K562 (cell line): Measurements from ENCODE around the gene PLA2G3. TPM values are rescaled to one million over a fixed set of nuclear protein-coding genes. Genes with fewer than 3 reads are reported as not detected.

ENCODE experiments used
- CCNT2 ChIP-seq: IDR thresholded peaks from 2 replicates; pipeline ENCODE4 v1.6.1; 2011; ENCODE audit warnings: borderline replicate concordance, low read depth, mild to moderate bottlenecking, moderate library complexity, mixed read lengths, low read length; ENCODE audit not compliant: insufficient read length; ENCODE audit errors: extremely low read depth
- RBM15 ChIP-seq: fragments of 200-400 bp; formaldehyde crosslinking; IDR thresholded peaks from 2 replicates; pipeline ENCODE4 v1.6.1; 2018; ENCODE audit warnings: mild to moderate bottlenecking, low read length, moderate library complexity; ENCODE audit not compliant: insufficient read depth
- ZNF274 ChIP-seq: IDR thresholded peaks from 2 replicates; pipeline ENCODE4 v1.6.1; 2011; ENCODE audit warnings: low read depth, mild to moderate bottlenecking, low read length, moderate library complexity, borderline replicate concordance
- polyA plus RNA-seq, 8 experiments: library from polyadenylated mRNA; depleted of rRNA in 4 of 8; stranded (reverse) in 5 of 8; unstranded in 3 of 8; fragments of >200 nt; fragmentation: Nextera tagmentation in 2 of 8; fragmentation: Illumina TruSeq in 1 of 8; extraction: Ambion mirVana in 2 of 8; extraction: Trizol in 1 of 8; gene quantifications; 2 replicates each; pipeline versions ENCODE4 v1.2.1 to v1.2.3, GENCODE V29; 2011 to 2014; ENCODE audit warnings: inconsistent platforms in 1 of 8, missing spikeins in 1 of 8
- total RNA-seq, 7 experiments: library from RNA; depleted of rRNA in 6 of 7; stranded (reverse); fragments of >200 nt in 6 of 7; fragmentation: Illumina TruSeq in 2 of 7; extraction: Trizol in 2 of 7; gene quantifications; 2 replicates each; pipeline versions ENCODE4 v1.2.1 to v1.2.3, GENCODE V29; 2011 to 2021; ENCODE audit warnings: low replicate concordance in 1 of 7
- TF ChIP-seq, protein P1 (sequence below): fragments of 250-450 bp; sonication (Bioruptor Pico); IDR thresholded peaks from 2 replicates; pipeline ENCODE4 v1.9.0; 2021; ENCODE audit warnings: mild to moderate bottlenecking, inconsistent platforms
- TF ChIP-seq, protein P2 (sequence below): sonication (generic); formaldehyde crosslinking; IDR thresholded peaks from 2 replicates; pipeline ENCODE4 v1.8.1; 2023; ENCODE audit warnings: mild to moderate bottlenecking, missing genetic modification reagents
- TF ChIP-seq, protein P3 (sequence below): IDR thresholded peaks from 3 replicates; pipeline ENCODE4 v1.6.1; 2011; ENCODE audit warnings: borderline replicate concordance, mild to moderate bottlenecking, moderate library complexity; ENCODE audit not compliant: insufficient read length; ENCODE audit errors: extremely low read depth
- TF ChIP-seq, protein P4 (sequence below): fragments of 450-650 bp; IDR thresholded peaks from 2 replicates; pipeline ENCODE4 v1.6.1; 2017; ENCODE audit warnings: antibody characterized with exemption, mild to moderate bottlenecking
- TF ChIP-seq, protein P5 (sequence below): sonication (generic); formaldehyde crosslinking; IDR thresholded peaks from 2 replicates; pipeline ENCODE4 v1.8.0; 2023; ENCODE audit warnings: mild to moderate bottlenecking, missing genetic modification reagents

The PLA2G3 gene
- total and polyA plus RNA-seq, 9 of the 15 experiments (the other 6 are each of a cell fraction or from before 2014, with no cell fraction given): 0.18 to 1.4 (median 0.64) TPM

DNA sequence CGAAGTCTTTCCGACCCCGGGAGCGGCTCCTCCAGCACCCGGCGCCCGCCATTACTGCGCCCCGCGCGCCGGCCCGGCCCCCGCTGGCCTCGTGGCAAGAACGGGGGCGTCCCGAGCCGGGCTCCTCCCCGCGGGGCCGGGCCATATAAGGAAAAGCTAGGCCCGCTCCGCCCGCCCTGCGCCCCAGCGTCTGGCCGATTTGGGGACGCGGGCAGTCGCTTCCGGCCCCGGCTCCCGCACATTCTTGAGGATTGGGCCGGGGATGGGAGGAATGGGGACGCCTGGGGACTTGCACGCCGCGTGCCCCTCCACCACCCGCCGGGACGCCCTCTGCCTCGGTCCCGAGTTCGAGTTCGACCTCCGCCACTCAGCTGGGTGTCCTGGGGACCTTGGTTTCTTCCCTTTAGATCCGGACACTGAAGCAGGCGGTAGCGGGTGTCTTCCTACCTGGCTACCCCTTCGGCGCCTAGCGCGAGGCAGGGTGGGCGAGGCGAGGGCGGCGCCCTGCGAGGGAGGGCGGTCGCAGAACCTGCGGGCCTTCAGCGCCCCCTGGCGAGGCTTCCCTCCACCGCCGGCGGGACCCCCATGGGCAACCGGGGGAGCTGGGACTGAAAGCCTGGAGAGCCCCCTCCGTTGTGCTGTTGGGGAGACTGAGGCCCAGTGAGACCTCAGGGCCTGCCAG is 55.4 kb downstream of the PLA2G3 start (continued):
- TF ChIP-seq, protein P1, sequence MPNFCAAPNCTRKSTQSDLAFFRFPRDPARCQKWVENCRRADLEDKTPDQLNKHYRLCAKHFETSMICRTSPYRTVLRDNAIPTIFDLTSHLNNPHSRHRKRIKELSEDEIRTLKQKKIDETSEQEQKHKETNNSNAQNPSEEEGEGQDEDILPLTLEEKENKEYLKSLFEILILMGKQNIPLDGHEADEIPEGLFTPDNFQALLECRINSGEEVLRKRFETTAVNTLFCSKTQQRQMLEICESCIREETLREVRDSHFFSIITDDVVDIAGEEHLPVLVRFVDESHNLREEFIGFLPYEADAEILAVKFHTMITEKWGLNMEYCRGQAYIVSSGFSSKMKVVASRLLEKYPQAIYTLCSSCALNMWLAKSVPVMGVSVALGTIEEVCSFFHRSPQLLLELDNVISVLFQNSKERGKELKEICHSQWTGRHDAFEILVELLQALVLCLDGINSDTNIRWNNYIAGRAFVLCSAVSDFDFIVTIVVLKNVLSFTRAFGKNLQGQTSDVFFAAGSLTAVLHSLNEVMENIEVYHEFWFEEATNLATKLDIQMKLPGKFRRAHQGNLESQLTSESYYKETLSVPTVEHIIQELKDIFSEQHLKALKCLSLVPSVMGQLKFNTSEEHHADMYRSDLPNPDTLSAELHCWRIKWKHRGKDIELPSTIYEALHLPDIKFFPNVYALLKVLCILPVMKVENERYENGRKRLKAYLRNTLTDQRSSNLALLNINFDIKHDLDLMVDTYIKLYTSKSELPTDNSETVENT (CRISPR knock-in tag): 0 out of 2 replicates have a peak, but pooled peaks have one; percentile 4
- TF ChIP-seq ZNF274 (no peak), RBM15 (no peak), CCNT2 (peak; percentile 45)
- TF ChIP-seq, protein P2, sequence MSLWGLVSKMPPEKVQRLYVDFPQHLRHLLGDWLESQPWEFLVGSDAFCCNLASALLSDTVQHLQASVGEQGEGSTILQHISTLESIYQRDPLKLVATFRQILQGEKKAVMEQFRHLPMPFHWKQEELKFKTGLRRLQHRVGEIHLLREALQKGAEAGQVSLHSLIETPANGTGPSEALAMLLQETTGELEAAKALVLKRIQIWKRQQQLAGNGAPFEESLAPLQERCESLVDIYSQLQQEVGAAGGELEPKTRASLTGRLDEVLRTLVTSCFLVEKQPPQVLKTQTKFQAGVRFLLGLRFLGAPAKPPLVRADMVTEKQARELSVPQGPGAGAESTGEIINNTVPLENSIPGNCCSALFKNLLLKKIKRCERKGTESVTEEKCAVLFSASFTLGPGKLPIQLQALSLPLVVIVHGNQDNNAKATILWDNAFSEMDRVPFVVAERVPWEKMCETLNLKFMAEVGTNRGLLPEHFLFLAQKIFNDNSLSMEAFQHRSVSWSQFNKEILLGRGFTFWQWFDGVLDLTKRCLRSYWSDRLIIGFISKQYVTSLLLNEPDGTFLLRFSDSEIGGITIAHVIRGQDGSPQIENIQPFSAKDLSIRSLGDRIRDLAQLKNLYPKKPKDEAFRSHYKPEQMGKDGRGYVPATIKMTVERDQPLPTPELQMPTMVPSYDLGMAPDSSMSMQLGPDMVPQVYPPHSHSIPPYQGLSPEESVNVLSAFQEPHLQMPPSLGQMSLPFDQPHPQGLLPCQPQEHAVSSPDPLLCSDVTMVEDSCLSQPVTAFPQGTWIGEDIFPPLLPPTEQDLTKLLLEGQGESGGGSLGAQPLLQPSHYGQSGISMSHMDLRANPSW (CRISPR knock-in tag): no peak
- TF ChIP-seq, protein P3, sequence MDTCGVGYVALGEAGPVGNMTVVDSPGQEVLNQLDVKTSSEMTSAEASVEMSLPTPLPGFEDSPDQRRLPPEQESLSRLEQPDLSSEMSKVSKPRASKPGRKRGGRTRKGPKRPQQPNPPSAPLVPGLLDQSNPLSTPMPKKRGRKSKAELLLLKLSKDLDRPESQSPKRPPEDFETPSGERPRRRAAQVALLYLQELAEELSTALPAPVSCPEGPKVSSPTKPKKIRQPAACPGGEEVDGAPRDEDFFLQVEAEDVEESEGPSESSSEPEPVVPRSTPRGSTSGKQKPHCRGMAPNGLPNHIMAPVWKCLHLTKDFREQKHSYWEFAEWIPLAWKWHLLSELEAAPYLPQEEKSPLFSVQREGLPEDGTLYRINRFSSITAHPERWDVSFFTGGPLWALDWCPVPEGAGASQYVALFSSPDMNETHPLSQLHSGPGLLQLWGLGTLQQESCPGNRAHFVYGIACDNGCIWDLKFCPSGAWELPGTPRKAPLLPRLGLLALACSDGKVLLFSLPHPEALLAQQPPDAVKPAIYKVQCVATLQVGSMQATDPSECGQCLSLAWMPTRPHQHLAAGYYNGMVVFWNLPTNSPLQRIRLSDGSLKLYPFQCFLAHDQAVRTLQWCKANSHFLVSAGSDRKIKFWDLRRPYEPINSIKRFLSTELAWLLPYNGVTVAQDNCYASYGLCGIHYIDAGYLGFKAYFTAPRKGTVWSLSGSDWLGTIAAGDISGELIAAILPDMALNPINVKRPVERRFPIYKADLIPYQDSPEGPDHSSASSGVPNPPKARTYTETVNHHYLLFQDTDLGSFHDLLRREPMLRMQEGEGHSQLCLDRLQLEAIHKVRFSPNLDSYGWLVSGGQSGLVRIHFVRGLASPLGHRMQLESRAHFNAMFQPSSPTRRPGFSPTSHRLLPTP: no peak
- TF ChIP-seq, protein P4, sequence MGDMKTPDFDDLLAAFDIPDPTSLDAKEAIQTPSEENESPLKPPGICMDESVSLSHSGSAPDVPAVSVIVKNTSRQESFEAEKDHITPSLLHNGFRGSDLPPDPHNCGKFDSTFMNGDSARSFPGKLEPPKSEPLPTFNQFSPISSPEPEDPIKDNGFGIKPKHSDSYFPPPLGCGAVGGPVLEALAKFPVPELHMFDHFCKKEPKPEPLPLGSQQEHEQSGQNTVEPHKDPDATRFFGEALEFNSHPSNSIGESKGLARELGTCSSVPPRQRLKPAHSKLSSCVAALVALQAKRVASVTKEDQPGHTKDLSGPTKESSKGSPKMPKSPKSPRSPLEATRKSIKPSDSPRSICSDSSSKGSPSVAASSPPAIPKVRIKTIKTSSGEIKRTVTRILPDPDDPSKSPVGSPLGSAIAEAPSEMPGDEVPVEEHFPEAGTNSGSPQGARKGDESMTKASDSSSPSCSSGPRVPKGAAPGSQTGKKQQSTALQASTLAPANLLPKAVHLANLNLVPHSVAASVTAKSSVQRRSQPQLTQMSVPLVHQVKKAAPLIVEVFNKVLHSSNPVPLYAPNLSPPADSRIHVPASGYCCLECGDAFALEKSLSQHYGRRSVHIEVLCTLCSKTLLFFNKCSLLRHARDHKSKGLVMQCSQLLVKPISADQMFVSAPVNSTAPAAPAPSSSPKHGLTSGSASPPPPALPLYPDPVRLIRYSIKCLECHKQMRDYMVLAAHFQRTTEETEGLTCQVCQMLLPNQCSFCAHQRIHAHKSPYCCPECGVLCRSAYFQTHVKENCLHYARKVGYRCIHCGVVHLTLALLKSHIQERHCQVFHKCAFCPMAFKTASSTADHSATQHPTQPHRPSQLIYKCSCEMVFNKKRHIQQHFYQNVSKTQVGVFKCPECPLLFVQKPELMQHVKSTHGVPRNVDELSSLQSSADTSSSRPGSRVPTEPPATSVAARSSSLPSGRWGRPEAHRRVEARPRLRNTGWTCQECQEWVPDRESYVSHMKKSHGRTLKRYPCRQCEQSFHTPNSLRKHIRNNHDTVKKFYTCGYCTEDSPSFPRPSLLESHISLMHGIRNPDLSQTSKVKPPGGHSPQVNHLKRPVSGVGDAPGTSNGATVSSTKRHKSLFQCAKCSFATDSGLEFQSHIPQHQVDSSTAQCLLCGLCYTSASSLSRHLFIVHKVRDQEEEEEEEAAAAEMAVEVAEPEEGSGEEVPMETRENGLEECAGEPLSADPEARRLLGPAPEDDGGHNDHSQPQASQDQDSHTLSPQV: no peak
- TF ChIP-seq, protein P5, sequence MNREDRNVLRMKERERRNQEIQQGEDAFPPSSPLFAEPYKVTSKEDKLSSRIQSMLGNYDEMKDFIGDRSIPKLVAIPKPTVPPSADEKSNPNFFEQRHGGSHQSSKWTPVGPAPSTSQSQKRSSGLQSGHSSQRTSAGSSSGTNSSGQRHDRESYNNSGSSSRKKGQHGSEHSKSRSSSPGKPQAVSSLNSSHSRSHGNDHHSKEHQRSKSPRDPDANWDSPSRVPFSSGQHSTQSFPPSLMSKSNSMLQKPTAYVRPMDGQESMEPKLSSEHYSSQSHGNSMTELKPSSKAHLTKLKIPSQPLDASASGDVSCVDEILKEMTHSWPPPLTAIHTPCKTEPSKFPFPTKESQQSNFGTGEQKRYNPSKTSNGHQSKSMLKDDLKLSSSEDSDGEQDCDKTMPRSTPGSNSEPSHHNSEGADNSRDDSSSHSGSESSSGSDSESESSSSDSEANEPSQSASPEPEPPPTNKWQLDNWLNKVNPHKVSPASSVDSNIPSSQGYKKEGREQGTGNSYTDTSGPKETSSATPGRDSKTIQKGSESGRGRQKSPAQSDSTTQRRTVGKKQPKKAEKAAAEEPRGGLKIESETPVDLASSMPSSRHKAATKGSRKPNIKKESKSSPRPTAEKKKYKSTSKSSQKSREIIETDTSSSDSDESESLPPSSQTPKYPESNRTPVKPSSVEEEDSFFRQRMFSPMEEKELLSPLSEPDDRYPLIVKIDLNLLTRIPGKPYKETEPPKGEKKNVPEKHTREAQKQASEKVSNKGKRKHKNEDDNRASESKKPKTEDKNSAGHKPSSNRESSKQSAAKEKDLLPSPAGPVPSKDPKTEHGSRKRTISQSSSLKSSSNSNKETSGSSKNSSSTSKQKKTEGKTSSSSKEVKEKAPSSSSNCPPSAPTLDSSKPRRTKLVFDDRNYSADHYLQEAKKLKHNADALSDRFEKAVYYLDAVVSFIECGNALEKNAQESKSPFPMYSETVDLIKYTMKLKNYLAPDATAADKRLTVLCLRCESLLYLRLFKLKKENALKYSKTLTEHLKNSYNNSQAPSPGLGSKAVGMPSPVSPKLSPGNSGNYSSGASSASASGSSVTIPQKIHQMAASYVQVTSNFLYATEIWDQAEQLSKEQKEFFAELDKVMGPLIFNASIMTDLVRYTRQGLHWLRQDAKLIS (CRISPR knock-in tag): peak; percentile 53; the same call in 1 of the 2 replicates
